HepG2 (cell line): Measurements from ENCODE around the gene NOTO. TPM values are rescaled to one million over a fixed set of nuclear protein-coding genes. Genes with fewer than 3 reads are reported as not detected.

Experiments
- CCAR2 ChIP-seq: fragments of 200-400 bp; formaldehyde crosslinking; optimal IDR thresholded peaks from 2 replicates; pipeline ENCODE3; 2018; ENCODE audit warnings: low read depth, mild to moderate bottlenecking, low read length, moderate library complexity
- CHD4 ChIP-seq: fragments of 200-600 bp; sonication (generic); IDR thresholded peaks from 2 replicates; pipeline ENCODE4 v1.7.0; 2017; ENCODE audit warnings: mild to moderate bottlenecking, low read length, borderline replicate concordance
- DR1 ChIP-seq: sonication (generic); formaldehyde crosslinking; IDR thresholded peaks from 2 replicates; pipeline ENCODE4 v1.8.0; 2021; ENCODE audit warnings: mild to moderate bottlenecking, missing genetic modification reagents, inconsistent platforms
- KMT2B ChIP-seq: IDR thresholded peaks from 2 replicates; pipeline ENCODE4 v1.6.1; 2016; ENCODE audit warnings: missing genetic modification reagents, missing compliant biosample characterization
- MAFG ChIP-seq: sonication (generic); formaldehyde crosslinking; IDR thresholded peaks from 2 replicates; pipeline ENCODE4 v1.5.1; 2020; ENCODE audit warnings: mild to moderate bottlenecking, missing genetic modification reagents
- MEF2D ChIP-seq: sonication (generic); formaldehyde crosslinking; IDR thresholded peaks from 2 replicates; pipeline ENCODE4 v1.5.1; 2020; ENCODE audit warnings: mild to moderate bottlenecking, missing genetic modification reagents
- NAIF1 ChIP-seq: sonication (generic); formaldehyde crosslinking; IDR thresholded peaks from 2 replicates; pipeline ENCODE4 v1.5.0; 2020; ENCODE audit warnings: mild to moderate bottlenecking, missing genetic modification reagents, borderline replicate concordance
- NFIC ChIP-seq: IDR thresholded peaks from 2 replicates; pipeline ENCODE4 v1.6.1; 2012; ENCODE audit warnings: mild to moderate bottlenecking, low read length, inconsistent platforms
- RCOR2 ChIP-seq: IDR thresholded peaks from 2 replicates; pipeline ENCODE4 v1.6.1; 2016; ENCODE audit warnings: missing biosample characterization, missing genetic modification reagents
- SAP130 ChIP-seq: IDR thresholded peaks from 2 replicates; pipeline ENCODE4 v1.6.1; 2016; ENCODE audit warnings: low read depth
- U2AF2 ChIP-seq: fragments of 200-400 bp; formaldehyde crosslinking; IDR thresholded peaks from 2 replicates; pipeline ENCODE4 v1.6.1; 2017; ENCODE audit warnings: low read depth, mild to moderate bottlenecking, low read length
- ZFP36 ChIP-seq: fragments of 150-350 bp; IDR thresholded peaks from 2 replicates; pipeline ENCODE4 v1.6.1; 2018; ENCODE audit warnings: borderline replicate concordance, low read length, low read depth; ENCODE audit not compliant: partially characterized antibody
- ZNF549 ChIP-seq: sonication (generic); formaldehyde crosslinking; IDR thresholded peaks from 2 replicates; pipeline ENCODE4 v1.5.0; 2020; ENCODE audit warnings: missing genetic modification reagents
- ZNF615 ChIP-seq: sonication (generic); formaldehyde crosslinking; IDR thresholded peaks from 2 replicates; pipeline ENCODE4 v1.5.0; 2020; ENCODE audit warnings: mild to moderate bottlenecking, missing genetic modification reagents, borderline replicate concordance
- ZNF678 ChIP-seq: sonication (generic); formaldehyde crosslinking; IDR thresholded peaks from 2 replicates; pipeline ENCODE4 v1.4.0; 2020; ENCODE audit warnings: mild to moderate bottlenecking, missing genetic modification reagents
- ZNF709 ChIP-seq: sonication (generic); formaldehyde crosslinking; IDR thresholded peaks from 2 replicates; pipeline ENCODE4 v1.5.0; 2020; ENCODE audit warnings: mild to moderate bottlenecking, missing genetic modification reagents
- ZNF749 ChIP-seq: sonication (generic); formaldehyde crosslinking; IDR thresholded peaks from 2 replicates; pipeline ENCODE4 v1.8.0; 2022; ENCODE audit warnings: mild to moderate bottlenecking, missing genetic modification reagents, moderate library complexity, borderline replicate concordance
- polyA plus RNA-seq, 8 experiments: library from polyadenylated mRNA; depleted of rRNA in 3 of 8; stranded (reverse) in 7 of 8; unstranded in 1 of 8; fragments of >200 nt; fragmentation: Illumina TruSeq in 4 of 8; extraction: Trizol in 4 of 8; gene quantifications; 2 replicates each; pipeline versions ENCODE4 v1.2.1 to v1.2.3, GENCODE V29; 2011 to 2016; ENCODE audit warnings: low read depth in 4 of 8, missing spikeins in 1 of 8, mixed read lengths in 1 of 8; ENCODE audit not compliant: insufficient read depth in 1 of 8
- total RNA-seq, 5 experiments: library from RNA; depleted of rRNA; stranded (reverse); fragments of >200 nt; fragmentation: Illumina TruSeq; extraction: Trizol; gene quantifications; 2 replicates each; pipeline ENCODE4 v1.2.3, GENCODE V29; 2016; ENCODE audit warnings: low read depth in 1 of 5
- TF ChIP-seq, protein P1 (sequence below): sonication (generic); formaldehyde crosslinking; IDR thresholded peaks from 2 replicates; pipeline ENCODE4 v1.5.0; 2020; ENCODE audit warnings: mild to moderate bottlenecking, missing genetic modification reagents, borderline replicate concordance
- TF ChIP-seq, protein P2 (sequence below): IDR thresholded peaks from 2 replicates; pipeline ENCODE4 v1.6.1; 2016; ENCODE audit warnings: mild to moderate bottlenecking, missing biosample characterization, missing genetic modification reagents
- TF ChIP-seq, protein P3 (sequence below): sonication (generic); formaldehyde crosslinking; IDR thresholded peaks from 2 replicates; pipeline ENCODE4 v1.4.0; 2020; ENCODE audit warnings: missing genetic modification reagents, mild to moderate bottlenecking, borderline replicate concordance
- TF ChIP-seq, protein P4 (sequence below): sonication (generic); formaldehyde crosslinking; conservative IDR thresholded peaks from 2 replicates; pipeline ENCODE4 v1.4.0; 2020; ENCODE audit warnings: missing genetic modification reagents
- TF ChIP-seq, protein P5 (sequence below): sonication (generic); formaldehyde crosslinking; IDR thresholded peaks from 2 replicates; pipeline ENCODE4 v1.8.1; 2023; ENCODE audit warnings: mild to moderate bottlenecking, inconsistent platforms, moderate library complexity, missing genetic modification reagents, borderline replicate concordance

NOTO gene
- total and polyA plus RNA-seq, 2 of the 13 experiments (the other 11 are each of a cell fraction or from before 2014, with no cell fraction given) = not detected

DNA sequence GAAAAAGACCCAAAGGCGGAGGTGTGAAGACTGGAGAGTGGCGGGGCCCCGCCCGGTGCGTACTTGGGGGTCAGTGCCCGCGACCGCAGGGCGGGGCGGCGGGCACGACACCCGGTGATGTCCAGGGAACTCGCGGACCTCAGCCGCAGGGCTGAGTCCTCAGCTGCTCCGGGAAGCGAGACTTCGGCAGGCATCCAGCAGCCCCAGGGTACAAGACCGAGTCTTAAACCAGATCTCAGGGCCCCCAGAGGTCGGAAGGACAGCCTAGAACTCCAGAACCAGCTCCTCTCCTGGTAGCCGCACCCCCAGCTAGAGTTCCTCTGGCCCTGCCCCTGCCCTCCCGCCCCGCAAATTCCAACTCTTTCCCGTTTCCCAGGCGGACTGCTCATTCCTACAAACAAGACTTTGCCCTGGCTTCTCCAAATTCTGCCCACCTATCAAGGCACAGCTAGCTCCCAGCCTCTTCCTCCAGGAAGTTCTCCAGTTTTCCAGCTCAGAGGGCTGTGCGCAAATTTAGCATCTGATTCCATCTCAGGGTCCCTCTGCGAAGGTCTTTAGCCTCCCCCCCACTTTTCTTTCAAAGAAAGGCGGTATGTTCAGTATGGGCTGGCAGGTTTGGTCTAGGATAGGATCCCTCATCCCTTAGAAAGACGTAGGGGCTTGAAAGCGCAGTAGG lies 26.0 kb upstream of the NOTO start (continued):
- TF ChIP-seq, protein P1, sequence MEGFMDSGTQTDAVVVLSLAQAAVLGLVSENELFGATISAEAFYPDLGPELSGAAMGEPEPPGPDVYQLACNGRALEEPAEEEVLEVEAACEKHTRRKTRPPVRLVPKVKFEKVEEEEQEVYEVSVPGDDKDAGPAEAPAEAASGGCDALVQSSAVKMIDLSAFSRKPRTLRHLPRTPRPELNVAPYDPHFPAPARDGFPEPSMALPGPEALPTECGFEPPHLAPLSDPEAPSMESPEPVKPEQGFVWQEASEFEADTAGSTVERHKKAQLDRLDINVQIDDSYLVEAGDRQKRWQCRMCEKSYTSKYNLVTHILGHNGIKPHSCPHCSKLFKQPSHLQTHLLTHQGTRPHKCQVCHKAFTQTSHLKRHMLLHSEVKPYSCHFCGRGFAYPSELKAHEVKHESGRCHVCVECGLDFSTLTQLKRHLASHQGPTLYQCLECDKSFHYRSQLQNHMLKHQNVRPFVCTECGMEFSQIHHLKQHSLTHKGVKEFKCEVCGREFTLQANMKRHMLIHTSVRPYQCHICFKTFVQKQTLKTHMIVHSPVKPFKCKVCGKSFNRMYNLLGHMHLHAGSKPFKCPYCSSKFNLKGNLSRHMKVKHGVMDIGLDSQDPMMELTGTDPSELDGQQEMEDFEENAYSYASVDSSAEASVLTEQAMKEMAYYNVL = 0 out of 2 replicates have a peak, but pooled peaks have one; percentile 32
- TF ChIP-seq CHD4 (no peak), ZNF749 (CRISPR knock-in tag) (no peak), CCAR2 (no peak), KMT2B (CRISPR knock-in tag) (0 out of 2 replicates have a peak, but pooled peaks have one; percentile 8), NFIC (no peak), ZNF615 (CRISPR knock-in tag) (peak; percentile 84; the same call in 1 of the 2 replicates), ZNF709 (CRISPR knock-in tag) (0 out of 2 replicates have a peak, but pooled peaks have one; percentile 16), ZNF549 (CRISPR knock-in tag) (no peak), SAP130 (no peak), MEF2D (CRISPR knock-in tag) (no peak), U2AF2 (no peak), NAIF1 (CRISPR knock-in tag) (0 out of 2 replicates have a peak, but pooled peaks have one; percentile 5), DR1 (no peak), RCOR2 (peak; percentile 16; the same call in 1 of the 2 replicates), ZFP36 (peak; percentile 36), ZNF678 (CRISPR knock-in tag) (no peak), MAFG (no peak)
- TF ChIP-seq, protein P2, sequence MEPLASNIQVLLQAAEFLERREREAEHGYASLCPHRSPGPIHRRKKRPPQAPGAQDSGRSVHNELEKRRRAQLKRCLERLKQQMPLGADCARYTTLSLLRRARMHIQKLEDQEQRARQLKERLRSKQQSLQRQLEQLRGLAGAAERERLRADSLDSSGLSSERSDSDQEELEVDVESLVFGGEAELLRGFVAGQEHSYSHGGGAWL (CRISPR knock-in tag) = no peak
- TF ChIP-seq, protein P3, sequence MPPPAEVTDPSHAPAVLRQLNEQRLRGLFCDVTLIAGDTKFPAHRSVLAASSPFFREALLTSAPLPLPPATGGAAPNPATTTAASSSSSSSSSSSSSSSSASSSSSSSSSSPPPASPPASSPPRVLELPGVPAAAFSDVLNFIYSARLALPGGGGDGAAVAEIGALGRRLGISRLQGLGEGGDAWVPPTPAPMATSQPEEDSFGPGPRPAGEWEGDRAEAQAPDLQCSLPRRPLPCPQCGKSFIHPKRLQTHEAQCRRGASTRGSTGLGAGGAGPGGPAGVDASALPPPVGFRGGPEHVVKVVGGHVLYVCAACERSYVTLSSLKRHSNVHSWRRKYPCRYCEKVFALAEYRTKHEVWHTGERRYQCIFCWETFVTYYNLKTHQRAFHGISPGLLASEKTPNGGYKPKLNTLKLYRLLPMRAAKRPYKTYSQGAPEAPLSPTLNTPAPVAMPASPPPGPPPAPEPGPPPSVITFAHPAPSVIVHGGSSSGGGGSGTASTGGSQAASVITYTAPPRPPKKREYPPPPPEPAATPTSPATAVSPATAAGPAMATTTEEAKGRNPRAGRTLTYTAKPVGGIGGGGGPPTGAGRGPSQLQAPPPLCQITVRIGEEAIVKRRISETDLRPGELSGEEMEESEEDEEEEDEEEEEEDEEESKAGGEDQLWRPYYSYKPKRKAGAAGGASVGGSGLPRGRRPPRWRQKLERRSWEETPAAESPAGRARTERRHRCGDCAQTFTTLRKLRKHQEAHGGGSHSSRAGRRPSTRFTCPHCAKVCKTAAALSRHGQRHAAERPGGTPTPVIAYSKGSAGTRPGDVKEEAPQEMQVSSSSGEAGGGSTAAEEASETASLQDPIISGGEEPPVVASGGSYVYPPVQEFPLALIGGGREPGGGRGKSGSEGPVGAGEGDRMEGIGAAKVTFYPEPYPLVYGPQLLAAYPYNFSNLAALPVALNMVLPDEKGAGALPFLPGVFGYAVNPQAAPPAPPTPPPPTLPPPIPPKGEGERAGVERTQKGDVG (CRISPR knock-in tag) = 0 out of 2 replicates have a peak, but pooled peaks have one; percentile 12
- TF ChIP-seq, protein P4, sequence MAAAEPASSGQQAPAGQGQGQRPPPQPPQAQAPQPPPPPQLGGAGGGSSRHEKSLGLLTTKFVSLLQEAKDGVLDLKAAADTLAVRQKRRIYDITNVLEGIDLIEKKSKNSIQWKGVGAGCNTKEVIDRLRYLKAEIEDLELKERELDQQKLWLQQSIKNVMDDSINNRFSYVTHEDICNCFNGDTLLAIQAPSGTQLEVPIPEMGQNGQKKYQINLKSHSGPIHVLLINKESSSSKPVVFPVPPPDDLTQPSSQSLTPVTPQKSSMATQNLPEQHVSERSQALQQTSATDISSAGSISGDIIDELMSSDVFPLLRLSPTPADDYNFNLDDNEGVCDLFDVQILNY (CRISPR knock-in tag) = no peak
- TF ChIP-seq, protein P5, sequence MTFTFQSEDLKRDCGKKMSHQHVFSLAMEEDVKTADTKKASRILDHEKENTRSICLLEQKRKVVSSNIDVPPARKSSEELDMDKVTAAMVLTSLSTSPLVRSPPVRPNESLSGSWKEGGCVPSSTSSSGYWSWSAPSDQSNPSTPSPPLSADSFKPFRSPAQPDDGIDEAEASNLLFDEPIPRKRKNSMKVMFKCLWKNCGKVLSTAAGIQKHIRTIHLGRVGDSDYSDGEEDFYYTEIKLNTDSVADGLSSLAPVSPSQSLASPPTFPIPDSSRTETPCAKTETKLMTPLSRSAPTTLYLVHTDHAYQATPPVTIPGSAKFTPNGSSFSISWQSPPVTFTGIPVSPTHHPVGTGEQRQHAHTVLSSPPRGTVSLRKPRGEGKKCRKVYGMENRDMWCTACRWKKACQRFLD (CRISPR knock-in tag) = 0 out of 2 replicates have a peak, but pooled peaks have one; percentile 11
